NOMO-1 treated with dmso at 0.1 percent for 144 hours (cell line): Measurements from ENCODE around the gene PPP2R2C.

ENCODE experiments used
- DNase-seq: peaks from one replicate; lab custom pipeline; 2025; ENCODE audit not compliant: unreplicated experiment; lab: John Stamatoyannopoulos, UW

PPP2R2C gene

GRCh38 chr4:6332669-6333050 is 139.8 kb downstream of the PPP2R2C start:
- DNase-seq, result no peak

GRCh38 chr4:6332042-6332668 is 140.3 kb downstream of the PPP2R2C start:
- DNase-seq, result no peak

GRCh38 chr4:6331468-6331867 is 140.9 kb downstream of the PPP2R2C start:
- DNase-seq, result no peak

- peak; percentile 6 for DNase-seq
These were observed 141.4 kb downstream of the PPP2R2C start for GRCh38 chr4:6331018-6331417.

GRCh38 chr4:6330384-6330767 is 142.0 kb downstream of the PPP2R2C start:
- DNase-seq, result no peak

- no peak for DNase-seq
These were observed 142.7 kb downstream of the PPP2R2C start for GRCh38 chr4:6329478-6330383.

- DNase-seq, result no peak
These were observed 143.9 kb downstream of the PPP2R2C start for GRCh38 chr4:6328526-6328925.

- peak; percentile 34 for DNase-seq
These were observed 145.0 kb downstream of the PPP2R2C start for GRCh38 chr4:6327220-6327917.

GRCh38 chr4:6326312-6327060 is 145.9 kb downstream of the PPP2R2C start:
- DNase-seq, result no peak

GRCh38 chr4:6325788-6326290 is 146.6 kb downstream of the PPP2R2C start:
- no peak for DNase-seq

GRCh38 chr4:6324999-6325787 is 147.2 kb downstream of the PPP2R2C start:
- no peak for DNase-seq

- no peak for DNase-seq
These were observed 147.9 kb downstream of the PPP2R2C start for GRCh38 chr4:6324461-6324998.

GRCh38 chr4:6322761-6323566 is 149.4 kb downstream of the PPP2R2C start:
- DNase-seq, result no peak

- DNase-seq, result no peak
These were observed 150.2 kb downstream of the PPP2R2C start for GRCh38 chr4:6322067-6322760.

GRCh38 chr4:6321361-6321760 is 151.1 kb downstream of the PPP2R2C start:
- DNase-seq, result no peak

- no peak for DNase-seq
These were observed 151.8 kb downstream of the PPP2R2C start for GRCh38 chr4:6320663-6321062.

GRCh38 chr4:6319530-6320150 is 152.8 kb downstream of the PPP2R2C start:
- no peak for DNase-seq

GRCh38 chr4:6318206-6318605 is 154.2 kb downstream of the PPP2R2C start:
- DNase-seq, result no peak
